Stimulated activated CD4-positive, alpha-beta T cell treated with anti-CD3 and anti-CD28 coated beads, Interleukin-15, amount 100 ng/mL, for 48 hours (primary cell): ENCODE measurements around the gene NR2E3.

Experiments
- DNase-seq, 2 donors: peaks; one replicate each; pipeline ENCODE4 v3.0.0-alpha.2; 2020; ENCODE audit warnings: low read depth in 2 of 2

Gene NR2E3

GRCh38 chr15:71791975-71792374 lies 18.4 kb upstream of the NR2E3 start:
- no peak for DNase-seq

GRCh38 chr15:71792521-71792920 lies 17.8 kb upstream of the NR2E3 start:
- no peak for DNase-seq

- no peak for DNase-seq
Measured at GRCh38 chr15:71798641-71799040, 11.7 kb upstream of the NR2E3 start.

GRCh38 chr15:71800190-71800589 lies 10.2 kb upstream of the NR2E3 start:
- DNase-seq = no peak

- peak in 1 of 2 donors; percentile 18 for DNase-seq
Measured at GRCh38 chr15:71800835-71801745, 9.3 kb upstream of the NR2E3 start.

GRCh38 chr15:71801935-71802655 lies 8.3 kb upstream of the NR2E3 start:
- DNase-seq = no peak

GRCh38 chr15:71802770-71803169 lies 7.6 kb upstream of the NR2E3 start:
- DNase-seq = peak in 1 of 2 donors; percentile 34

GRCh38 chr15:71804226-71804625 lies 6.1 kb upstream of the NR2E3 start:
- DNase-seq = no peak

GRCh38 chr15:71804695-71805470 lies 5.5 kb upstream of the NR2E3 start:
- DNase-seq = no peak

GRCh38 chr15:71806452-71806931 lies 3.9 kb upstream of the NR2E3 start:
- no peak for DNase-seq

- DNase-seq = no peak
Measured at GRCh38 chr15:71807125-71807629, 3.2 kb upstream of the NR2E3 start.

- DNase-seq = no peak
Measured at GRCh38 chr15:71807691-71808091, 2.7 kb upstream of the NR2E3 start.

- DNase-seq = no peak
Measured at GRCh38 chr15:71808311-71809020, 1.9 kb upstream of the NR2E3 start.

GRCh38 chr15:71809346-71809745 lies 1.0 kb upstream of the NR2E3 start:
- DNase-seq = no peak

- DNase-seq = no peak
Measured at GRCh38 chr15:71811036-71811736, 832 bp downstream of the NR2E3 start.

- DNase-seq = no peak
Measured at GRCh38 chr15:71811752-71812735, 1.7 kb downstream of the NR2E3 start.

GRCh38 chr15:71812966-71813722 lies 2.8 kb downstream of the NR2E3 start:
- no peak for DNase-seq

GRCh38 chr15:71813723-71814470 lies 3.5 kb downstream of the NR2E3 start:
- DNase-seq = no peak
